Neural cell (in vitro differentiated cells): ENCODE results near the gene NTF3. TPM values are rescaled to one million over a fixed set of nuclear protein-coding genes. Genes with fewer than 3 reads are reported as not detected.

Experiments
- H2AFZ ChIP-seq: fragments of 200-600, 300-800 bp; sonication (generic), shearing (Covaris generic); 2 replicates; pipeline ENCODE4 v1.6.0; 2014; ENCODE audit warnings: low read depth, mild to moderate bottlenecking, antibody characterized with exemption, low read length, moderate library complexity
- H3F3A ChIP-seq: fragments of 200-600 bp; shearing (Covaris generic); 2 replicates; pipeline ENCODE4 v1.6.1; 2016; ENCODE audit warnings: mild to moderate bottlenecking, moderate library complexity, mixed read lengths, antibody characterized with exemption, low read length; ENCODE audit not compliant: insufficient read depth, poor library complexity, severe bottlenecking
- H3K27ac ChIP-seq: fragments of 200-600, 300-800 bp; sonication (generic), shearing (Covaris generic); 2 replicates; pipeline ENCODE4 v1.5.1; 2014; ENCODE audit warnings: mild to moderate bottlenecking, low read length, moderate library complexity
- H3K27me3 ChIP-seq: fragments of 300-800, 200-600 bp; sonication (generic), shearing (Covaris generic); 2 replicates; pipeline ENCODE4 v1.6.0; 2014; ENCODE audit warnings: mild to moderate bottlenecking, low read depth, low read length, moderate library complexity; ENCODE audit not compliant: insufficient read depth
- H3K36me3 ChIP-seq: fragments of 300-800, 200-600 bp; sonication (generic), shearing (Covaris generic); 2 replicates; pipeline ENCODE4 v1.5.1; 2014; ENCODE audit warnings: mild to moderate bottlenecking, antibody characterized with exemption, low read length, moderate library complexity; ENCODE audit not compliant: insufficient read depth
- H3K4me2 ChIP-seq: fragments of 300-800, 200-600 bp; sonication (generic), shearing (Covaris generic); 2 replicates; pipeline ENCODE4 v1.6.0; 2014; ENCODE audit warnings: mild to moderate bottlenecking, low read length
- H3K4me3 ChIP-seq: fragments of 300-800, 200-600 bp; sonication (generic), shearing (Covaris generic); 2 replicates; pipeline ENCODE4 v1.5.1; 2014; ENCODE audit warnings: mild to moderate bottlenecking, low read length, moderate library complexity
- H3K79me2 ChIP-seq: fragments of 200-600 bp; shearing (Covaris generic); replicated peaks from 2 replicates; pipeline ENCODE4 v1.6.0; 2014; ENCODE audit warnings: mild to moderate bottlenecking, low read length, moderate library complexity; ENCODE audit not compliant: insufficient read depth
- H3K9ac ChIP-seq: fragments of 300-800, 200-600 bp; sonication (generic), shearing (Covaris generic); 2 replicates; pipeline ENCODE4 v1.6.1; 2016; ENCODE audit warnings: mild to moderate bottlenecking, low read length, mixed read lengths
- H3K9me2 ChIP-seq: fragments of 200-600 bp; shearing (Covaris generic); 2 replicates; pipeline ENCODE4 v1.6.1; 2016; ENCODE audit warnings: mild to moderate bottlenecking, low read length, mixed read lengths; ENCODE audit not compliant: insufficient read depth
- H3K9me3 ChIP-seq: fragments of 200-600, 300-800 bp; sonication (generic), shearing (Covaris generic); 2 replicates; pipeline ENCODE4 v1.6.1; 2016; ENCODE audit warnings: mild to moderate bottlenecking, mixed run types, low read length, moderate library complexity, mixed read lengths
- H4K20me1 ChIP-seq: fragments of 200-600 bp; shearing (Covaris generic); 2 replicates; pipeline ENCODE4 v1.6.1; 2016; ENCODE audit warnings: mild to moderate bottlenecking, mixed run types; ENCODE audit not compliant: insufficient read depth
- CTCF ChIP-seq: fragments of 450-650 bp; IDR thresholded peaks from 2 replicates; pipeline ENCODE4 v1.5.1; 2014; ENCODE audit warnings: antibody characterized with exemption, mild to moderate bottlenecking, moderate library complexity; ENCODE audit not compliant: poor library complexity, severe bottlenecking
- EP300 ChIP-seq: fragments of 450-650 bp; conservative IDR thresholded peaks from 2 replicates; pipeline ENCODE4 v1.6.1; 2014; ENCODE audit warnings: antibody characterized with exemption, mild to moderate bottlenecking, moderate library complexity; ENCODE audit not compliant: poor library complexity, severe bottlenecking
- EZH2 ChIP-seq: fragments of 200-600, 300-800 bp; shearing (Covaris generic), sonication (generic); IDR thresholded peaks from 2 replicates; pipeline ENCODE4 v1.6.1; 2014; ENCODE audit warnings: antibody characterized with exemption, low read length, borderline replicate concordance, mild to moderate bottlenecking; ENCODE audit not compliant: insufficient read depth, poor library complexity, severe bottlenecking
- MXI1 ChIP-seq: fragments of 450-650 bp; conservative IDR thresholded peaks from 2 replicates; pipeline ENCODE4 v1.6.1; 2014; ENCODE audit warnings: antibody characterized with exemption, mild to moderate bottlenecking; ENCODE audit not compliant: poor library complexity, severe bottlenecking
- POLR2AphosphoS5 ChIP-seq: IDR thresholded peaks from 2 replicates; pipeline ENCODE4 v1.6.1; 2012
- RAD21 ChIP-seq: fragments of 450-650 bp; conservative IDR thresholded peaks from 2 replicates; pipeline ENCODE4 v1.6.1; 2014; ENCODE audit warnings: antibody characterized with exemption, mild to moderate bottlenecking, moderate library complexity
- SMC3 ChIP-seq: fragments of 450-650 bp; conservative IDR thresholded peaks from 2 replicates; pipeline ENCODE4 v1.6.1; 2014; ENCODE audit warnings: antibody characterized with exemption, mild to moderate bottlenecking, moderate library complexity; ENCODE audit not compliant: poor library complexity
- TAF1 ChIP-seq: IDR thresholded peaks from 2 replicates; pipeline ENCODE4 v1.6.1; 2012; ENCODE audit warnings: low read depth
- polyA plus RNA-seq: library from polyadenylated mRNA; depleted of rRNA; stranded (reverse); fragments of >200 nt; gene quantifications from 2 replicates; pipeline ENCODE4 v1.2.3, GENCODE V29; 2014
- TF ChIP-seq, protein P1 (sequence below): IDR thresholded peaks from 2 replicates; pipeline ENCODE4 v1.6.1; 2012; ENCODE audit warnings: borderline replicate concordance

NTF3 gene
- polyA plus RNA-seq, 1 donor from 2014 or later: not detected

- Histone ChIP-seq H3K9me3 (no peaks in the 10 kb centered on the region), H3F3A (no peaks in the 10 kb centered on the region), H3K4me3 (no peak overlapping the region), H3K27ac (no peak overlapping the region), H4K20me1 (no peaks in the 10 kb centered on the region), H3K4me2 (no peak overlapping the region), H3K79me2 (no peaks in the 10 kb centered on the region), H3K27me3 (no peaks in the 10 kb centered on the region), H3K9ac (no peak overlapping the region), H3K36me3 (no peaks in the 10 kb centered on the region), H2AFZ (no peak overlapping the region), H3K9me2 (no peaks in the 10 kb centered on the region)
- TF ChIP-seq TAF1 (no peak), MXI1 (no peak), EP300 (no peak), SMC3 (no peak), CTCF (no peak), EZH2 (no peak), POLR2AphosphoS5 (no peak), RAD21 (no peak)
- TF ChIP-seq, protein P1, sequence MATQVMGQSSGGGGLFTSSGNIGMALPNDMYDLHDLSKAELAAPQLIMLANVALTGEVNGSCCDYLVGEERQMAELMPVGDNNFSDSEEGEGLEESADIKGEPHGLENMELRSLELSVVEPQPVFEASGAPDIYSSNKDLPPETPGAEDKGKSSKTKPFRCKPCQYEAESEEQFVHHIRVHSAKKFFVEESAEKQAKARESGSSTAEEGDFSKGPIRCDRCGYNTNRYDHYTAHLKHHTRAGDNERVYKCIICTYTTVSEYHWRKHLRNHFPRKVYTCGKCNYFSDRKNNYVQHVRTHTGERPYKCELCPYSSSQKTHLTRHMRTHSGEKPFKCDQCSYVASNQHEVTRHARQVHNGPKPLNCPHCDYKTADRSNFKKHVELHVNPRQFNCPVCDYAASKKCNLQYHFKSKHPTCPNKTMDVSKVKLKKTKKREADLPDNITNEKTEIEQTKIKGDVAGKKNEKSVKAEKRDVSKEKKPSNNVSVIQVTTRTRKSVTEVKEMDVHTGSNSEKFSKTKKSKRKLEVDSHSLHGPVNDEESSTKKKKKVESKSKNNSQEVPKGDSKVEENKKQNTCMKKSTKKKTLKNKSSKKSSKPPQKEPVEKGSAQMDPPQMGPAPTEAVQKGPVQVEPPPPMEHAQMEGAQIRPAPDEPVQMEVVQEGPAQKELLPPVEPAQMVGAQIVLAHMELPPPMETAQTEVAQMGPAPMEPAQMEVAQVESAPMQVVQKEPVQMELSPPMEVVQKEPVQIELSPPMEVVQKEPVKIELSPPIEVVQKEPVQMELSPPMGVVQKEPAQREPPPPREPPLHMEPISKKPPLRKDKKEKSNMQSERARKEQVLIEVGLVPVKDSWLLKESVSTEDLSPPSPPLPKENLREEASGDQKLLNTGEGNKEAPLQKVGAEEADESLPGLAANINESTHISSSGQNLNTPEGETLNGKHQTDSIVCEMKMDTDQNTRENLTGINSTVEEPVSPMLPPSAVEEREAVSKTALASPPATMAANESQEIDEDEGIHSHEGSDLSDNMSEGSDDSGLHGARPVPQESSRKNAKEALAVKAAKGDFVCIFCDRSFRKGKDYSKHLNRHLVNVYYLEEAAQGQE: no peak
Measured at GRCh38 chr12:5399266-5399665, 32.6 kb upstream of the NTF3 start.

DNA sequence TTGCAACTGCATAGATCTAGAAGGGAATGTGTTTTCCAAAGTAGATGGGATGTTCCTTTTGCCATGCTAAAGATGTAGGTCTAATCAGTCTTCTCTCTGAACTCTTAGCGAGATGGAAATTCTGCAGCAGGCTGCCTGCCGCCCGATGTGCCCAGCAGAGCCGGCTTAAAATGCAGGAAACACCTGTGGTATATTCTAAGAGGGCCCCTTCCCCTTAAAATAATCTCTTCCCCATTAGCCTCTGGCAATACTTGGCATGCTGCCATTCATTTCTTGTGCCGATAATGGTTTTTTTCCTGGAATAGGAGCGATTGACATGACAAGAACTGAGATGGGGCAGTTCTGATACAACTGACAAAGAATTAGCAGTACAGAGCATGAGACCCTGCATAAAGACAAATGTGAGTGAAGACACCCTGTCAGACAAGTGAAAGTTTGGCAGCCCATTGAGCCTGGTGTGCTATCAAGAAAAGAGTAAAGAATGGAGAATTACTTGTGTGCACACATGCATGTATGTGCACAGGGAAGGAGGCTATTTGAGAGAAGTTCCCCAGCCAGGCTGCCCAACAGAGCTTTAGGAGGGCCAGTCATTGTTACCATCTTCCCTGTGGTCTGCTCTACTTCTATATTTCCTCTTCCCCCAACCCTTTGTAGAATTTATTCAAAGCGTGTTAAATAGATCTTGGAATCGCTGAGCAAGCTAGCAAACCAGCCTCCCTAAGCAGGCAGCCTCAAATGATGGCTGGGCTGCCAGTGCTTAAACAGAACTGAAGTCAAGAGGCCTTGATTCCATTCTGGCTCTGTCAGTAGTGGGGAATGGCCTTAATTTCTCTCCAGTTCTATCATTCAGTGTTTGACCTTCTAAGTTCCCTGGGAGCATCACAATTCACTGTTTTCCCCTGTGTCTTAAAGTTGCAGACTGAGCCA lies 29.6 kb upstream of the NTF3 start:
- TF ChIP-seq SMC3: no peak
- TF ChIP-seq EZH2: no peak
- TF ChIP-seq TAF1: no peak
- TF ChIP-seq CTCF: no peak
- no peak for TF ChIP-seq EP300
- TF ChIP-seq POLR2AphosphoS5: no peak
- TF ChIP-seq RAD21: no peak
- TF ChIP-seq, protein P1: no peak
- TF ChIP-seq MXI1: no peak
- H3K27me3 ChIP-seq: no peaks in the 10 kb centered on the region

More for the DNA sequence above, 29.6 kb upstream of the NTF3 start:
- Histone ChIP-seq H3K4me3 (no peak overlapping the region), H3K9me2 (no peaks in the 10 kb centered on the region), H3K9me3 (no peaks in the 10 kb centered on the region), H4K20me1 (no peaks in the 10 kb centered on the region), H3K4me2 (no peak overlapping the region), H3K36me3 (no peaks in the 10 kb centered on the region), H2AFZ (no peak overlapping the region), H3F3A (no peaks in the 10 kb centered on the region), H3K9ac (no peak overlapping the region), H3K79me2 (no peaks in the 10 kb centered on the region), H3K27ac (no peak overlapping the region)
